ENCODE results near the gene FADS3.
A peak's percentile ranks its signal among the peaks of the same experiment; 100 is the strongest.

The FADS3 gene

DNA sequence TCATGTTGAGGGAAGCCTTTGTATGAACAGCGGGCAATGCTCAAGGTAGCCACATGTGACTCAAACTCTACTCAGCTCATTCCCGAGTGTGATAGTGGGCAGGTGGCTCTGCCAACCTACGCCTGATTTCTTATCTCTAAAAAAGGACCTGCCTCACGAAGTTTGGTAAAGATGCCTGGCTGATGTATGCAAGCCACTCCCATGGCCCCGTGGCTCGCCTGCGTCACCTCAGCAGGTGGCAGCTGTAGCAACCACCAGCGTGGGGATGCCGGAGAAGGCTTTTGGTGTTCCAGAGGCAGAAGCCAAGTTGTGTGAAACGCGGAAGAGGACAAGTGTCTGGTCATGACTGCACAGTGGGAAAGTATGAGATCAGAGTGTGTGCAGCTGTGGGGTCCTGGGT is 57.9 kb downstream of the FADS3 start:
- no peak for DNase-seq

DNA sequence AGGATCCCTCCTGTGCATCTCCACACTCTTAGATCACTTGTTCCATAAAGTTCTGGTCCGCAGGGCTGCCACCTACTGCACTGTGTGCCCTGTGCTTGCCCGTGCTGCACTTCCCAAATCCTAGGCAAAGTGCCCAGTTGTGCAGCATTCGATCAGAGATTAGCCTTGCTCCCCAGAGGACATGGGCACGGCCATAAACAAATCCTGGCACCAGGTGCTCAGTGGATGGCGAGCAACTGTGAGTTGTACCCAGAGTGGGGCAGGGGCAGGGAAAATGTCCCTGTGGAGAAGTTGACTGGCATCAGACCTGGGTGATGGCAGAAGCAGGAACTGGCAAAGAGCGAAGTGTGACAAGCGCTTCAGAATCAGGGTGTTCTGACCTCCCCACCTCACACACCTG is 58.6 kb downstream of the FADS3 start:
- DNase-seq = no peak

DNA sequence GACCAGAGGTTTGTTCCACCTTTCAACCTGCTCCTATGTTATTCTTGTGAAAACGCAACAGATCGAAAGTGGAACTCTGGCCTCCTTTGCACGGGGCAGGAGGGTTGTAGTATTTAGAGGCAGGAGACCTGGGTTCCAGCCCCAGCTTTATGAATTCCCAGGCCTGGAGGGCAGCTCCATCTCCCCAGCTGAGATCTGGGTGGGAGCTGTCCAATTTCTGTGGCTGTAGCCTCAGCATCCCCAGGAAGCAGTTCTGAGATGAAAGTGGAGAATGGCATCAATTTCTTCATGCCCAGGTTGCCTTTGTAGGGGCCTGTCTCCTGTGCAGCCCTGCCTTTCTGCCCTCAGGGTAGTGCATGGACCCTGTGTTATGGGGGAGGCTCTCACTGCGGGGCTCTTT is 59.1 kb downstream of the FADS3 start:
- DNase-seq = no peak

DNA sequence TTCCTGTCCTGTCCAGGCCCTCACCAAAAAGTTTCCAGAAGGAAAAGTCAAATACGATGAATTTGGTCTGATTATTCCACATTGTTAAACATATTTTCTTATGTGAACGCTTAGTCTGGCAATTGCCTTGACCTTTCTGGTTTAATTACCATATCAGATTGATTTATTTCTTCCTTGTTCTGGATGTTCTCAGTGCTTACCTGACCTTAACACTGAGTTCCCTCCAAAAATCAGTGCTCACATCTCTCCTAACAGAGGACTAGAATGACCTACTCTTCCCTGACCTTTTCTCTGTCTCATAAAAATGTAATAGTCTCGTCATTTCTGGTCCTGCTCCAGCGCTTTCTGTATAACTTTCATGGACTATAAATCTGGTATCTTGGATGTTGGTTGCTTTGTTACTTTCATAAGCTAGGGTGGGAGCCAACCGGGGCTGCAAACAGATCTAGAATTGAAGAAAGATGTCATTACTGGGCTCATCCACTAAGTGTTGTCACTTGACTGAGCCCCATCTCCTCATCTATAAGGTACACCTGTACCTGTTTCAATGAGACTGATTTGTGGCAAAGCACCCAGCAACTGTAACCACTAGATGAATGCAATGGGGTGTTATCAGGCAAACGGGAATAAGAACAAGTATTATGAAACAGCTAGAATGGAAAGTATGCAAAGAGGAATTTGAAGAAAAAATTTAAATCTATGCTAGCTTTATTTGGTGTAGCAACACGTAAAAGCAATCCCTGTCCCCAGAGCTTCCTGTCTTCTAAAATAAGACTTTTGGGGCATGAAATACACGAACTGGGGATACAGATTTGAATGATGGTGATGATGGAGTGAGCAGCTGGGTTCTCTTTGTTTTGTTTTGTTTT is 60.9 kb downstream of the FADS3 start:
- DNase-seq = no peak

DNA sequence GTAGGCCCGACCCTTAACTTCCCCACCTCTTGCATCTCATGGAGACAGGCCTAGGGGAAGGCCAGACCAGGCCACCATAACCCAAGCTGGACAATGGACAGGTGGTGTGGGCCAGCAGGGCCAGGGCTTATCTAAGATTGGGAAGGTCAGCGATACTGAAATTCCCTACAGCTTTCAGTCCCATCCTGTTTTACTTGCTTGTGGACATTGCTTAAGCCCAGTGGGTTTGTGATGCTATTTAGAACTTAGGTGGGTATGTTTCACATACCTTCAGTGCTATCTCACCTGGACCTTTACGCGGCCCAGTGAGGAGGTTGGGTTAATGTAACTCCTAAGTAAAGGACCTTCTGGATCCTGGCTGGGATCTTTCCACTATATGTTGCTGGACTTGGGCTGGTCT is 61.5 kb downstream of the FADS3 start:
- DNase-seq = no peak

DNA sequence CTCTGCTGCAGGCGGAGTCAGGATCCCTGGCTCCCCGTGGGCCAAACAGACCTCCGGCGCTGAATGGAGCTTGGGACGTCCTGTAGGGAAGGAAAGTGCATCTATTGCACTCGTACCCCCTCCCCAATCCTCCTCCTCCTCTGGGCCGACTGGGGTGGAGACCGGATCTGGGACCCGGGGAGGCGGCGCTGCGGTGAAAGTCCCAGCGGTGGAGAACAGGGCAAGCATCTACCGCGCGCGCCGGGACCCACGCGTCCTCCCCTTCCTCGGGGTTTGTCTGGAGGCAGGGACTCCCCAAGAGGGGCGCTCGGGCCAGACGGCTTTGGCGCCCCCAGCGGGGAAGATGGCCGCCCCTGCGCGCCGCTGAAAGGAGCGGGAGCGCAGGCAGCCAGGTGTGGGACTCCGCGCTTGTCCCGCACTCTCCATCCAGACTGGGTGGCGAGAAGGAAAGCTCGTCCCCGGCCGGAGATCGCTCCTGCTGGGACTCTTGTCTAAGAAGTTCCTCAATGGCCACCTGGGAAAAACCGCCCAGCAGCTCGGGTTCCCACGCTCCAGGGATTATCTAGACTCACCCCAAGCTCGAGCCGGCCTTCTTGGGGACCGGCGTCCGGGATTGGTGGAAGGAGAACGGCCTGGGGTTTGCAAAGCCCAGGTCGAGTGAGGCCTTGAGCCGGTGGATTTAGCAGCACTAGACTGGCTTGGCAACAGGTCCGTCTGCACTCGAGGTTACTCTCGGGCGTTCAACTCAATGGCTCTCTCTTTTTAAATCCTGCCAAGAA is 62.5 kb downstream of the FADS3 start:
- DNase-seq = peak in 1 of 2 experiments; percentile 15

DNA sequence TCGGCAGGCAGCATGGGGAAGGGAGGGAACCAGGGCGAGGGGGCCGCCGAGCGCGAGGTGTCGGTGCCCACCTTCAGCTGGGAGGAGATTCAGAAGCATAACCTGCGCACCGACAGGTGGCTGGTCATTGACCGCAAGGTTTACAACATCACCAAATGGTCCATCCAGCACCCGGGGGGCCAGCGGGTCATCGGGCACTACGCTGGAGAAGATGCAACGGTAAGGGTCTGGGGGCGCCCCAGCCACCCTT is 63.0 kb downstream of the FADS3 start:
- no peak for DNase-seq

DNA sequence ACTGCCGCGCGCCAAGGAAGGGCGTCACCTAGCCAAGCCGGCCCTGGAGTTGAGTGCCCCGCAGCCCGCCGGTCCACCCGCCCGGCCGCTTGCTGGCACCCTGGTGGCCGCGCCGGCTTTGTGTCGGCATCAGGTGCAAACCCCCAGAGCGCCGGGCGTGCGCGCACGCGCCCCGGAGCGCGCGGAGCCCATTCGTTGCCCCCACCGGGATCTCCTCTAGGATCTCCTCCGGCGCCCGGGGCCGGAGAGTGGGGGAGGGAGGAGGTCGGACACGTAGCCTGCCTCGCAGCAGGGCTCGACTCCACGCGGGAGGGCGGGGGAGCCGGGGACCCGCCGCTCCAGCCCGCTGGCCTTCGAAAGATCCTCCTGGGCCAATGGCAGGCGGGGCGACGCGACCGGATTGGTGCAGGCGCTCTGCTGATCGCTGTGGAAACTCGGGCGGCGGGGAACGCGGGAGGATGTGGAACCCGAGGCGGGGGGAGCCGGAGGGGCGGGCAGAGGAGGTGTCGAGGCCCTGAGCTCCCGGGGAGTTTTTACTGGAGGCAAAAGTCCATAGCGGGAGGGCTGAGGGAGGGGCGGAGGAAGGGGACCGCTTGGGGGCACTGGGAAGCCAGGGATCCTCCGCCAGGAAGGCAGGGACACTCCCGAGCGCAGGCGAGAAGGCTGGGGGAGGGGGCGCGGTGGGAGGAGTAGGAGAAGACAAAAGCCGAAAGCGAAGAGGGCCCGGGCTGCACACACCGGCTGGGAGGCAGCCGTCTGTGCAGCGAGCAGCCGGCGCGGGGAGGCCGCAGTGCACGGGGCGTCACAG is 63.6 kb downstream of the FADS3 start, which contains the start of gene FADS2:
FADS2 (plus strand) TSS at position 730 of the 808 bp plus-strand sequence. CDS start 91 bp downstream, outside the sequence.
- peak; percentile 93 to 97 for DNase-seq

DNA sequence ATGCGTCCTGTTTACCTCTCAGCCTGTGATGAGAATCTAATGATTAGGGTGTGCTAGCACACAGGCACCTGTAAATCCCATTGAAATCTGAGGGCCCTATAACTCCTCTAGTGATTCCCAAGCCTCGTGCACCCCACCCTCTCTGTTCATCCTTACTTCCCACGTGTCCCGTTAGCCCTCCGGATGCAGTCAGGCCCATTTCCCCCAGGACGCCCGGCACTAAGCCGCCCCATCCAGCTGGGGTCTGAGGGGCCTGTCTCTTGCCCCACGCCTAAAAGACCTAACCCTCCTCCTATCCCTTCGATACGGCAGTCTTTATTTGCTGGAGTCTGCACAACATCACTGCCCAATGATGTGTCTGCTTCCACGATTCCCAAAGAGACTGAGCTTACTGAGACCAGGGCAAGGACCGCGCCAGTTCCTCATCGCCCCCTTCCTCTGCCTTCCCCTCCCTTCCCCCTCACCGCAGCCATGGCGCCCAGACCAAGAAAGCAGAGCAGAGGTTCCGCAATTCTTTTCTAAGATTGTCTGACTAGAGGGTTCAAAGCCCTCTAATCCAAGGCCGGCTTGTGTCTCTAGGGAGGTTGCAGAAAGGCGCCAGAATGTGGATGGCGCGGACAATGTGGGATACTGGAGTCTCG is 64.3 kb downstream of the FADS3 start:
- DNase-seq = no peak

All from SHP77 (cell line).